Calu3 (cell line): ENCODE measurements around the gene THEMIS. TPM values are rescaled to one million over a fixed set of nuclear protein-coding genes. Genes with fewer than 3 reads are reported as not detected.

ENCODE experiments used
- BruUV-seq: library from RNA; stranded (reverse); fragments of 400-500 nt; replicated peaks from 2 replicates; lab custom pipeline; 2021; lab: Mats Ljungman, UMichigan
- CTCF ChIA-PET: fragments of 300-600 bp; sonication (Branson Sonifier 250); formaldehyde crosslinking; loops from one replicate; lab custom pipeline; 2022; ENCODE audit warnings: antibody characterized with exemption; lab: Charles Lee
- DNase-seq: peaks from one replicate; pipeline ENCODE4 v3.0.0; 2022
- H3K27ac Mint-ChIP-seq: one replicate; pipeline ENCODE4 v1.8.0; 2022; ENCODE audit warnings: mixed read lengths; ENCODE audit not compliant: unreplicated experiment
- H3K27me3 Mint-ChIP-seq: one replicate; pipeline ENCODE4 v1.8.0; 2022; ENCODE audit warnings: mixed read lengths; ENCODE audit not compliant: unreplicated experiment
- H3K36me3 Mint-ChIP-seq: one replicate; pipeline ENCODE4 v1.8.0; 2022; ENCODE audit warnings: mild to moderate bottlenecking, moderate library complexity, mixed read lengths; ENCODE audit not compliant: insufficient read depth, unreplicated experiment
- H3K4me1 Mint-ChIP-seq: one replicate; pipeline ENCODE4 v1.8.0; 2022; ENCODE audit warnings: mild to moderate bottlenecking, low read depth, mixed read lengths; ENCODE audit not compliant: unreplicated experiment
- H3K4me3 Mint-ChIP-seq: one replicate; pipeline ENCODE4 v1.8.0; 2022; ENCODE audit warnings: mild to moderate bottlenecking, low read depth, moderate library complexity, mixed read lengths; ENCODE audit not compliant: unreplicated experiment
- H3K9me3 Mint-ChIP-seq: one replicate; pipeline ENCODE4 v1.8.0; 2022; ENCODE audit warnings: low read depth, mixed read lengths; ENCODE audit not compliant: unreplicated experiment
- CTCF ChIP-seq: fragments of 200-600 bp; IDR thresholded peaks from one replicate; pipeline ENCODE4 v1.8.0; 2022; ENCODE audit warnings: antibody characterized with exemption; ENCODE audit not compliant: unreplicated experiment
- intact Hi-C: fragments of 100-400 bp; cut with micrococcal nuclease; formaldehyde crosslinking; loops from one replicate; pipeline ENCODE4 v1.10.0; 2022; ENCODE audit not compliant: unreplicated experiment
- total RNA-seq: library from RNA; stranded (reverse); gene quantifications from 2 replicates; pipeline ENCODE4 v1.2.3, GENCODE V29; 2022

The THEMIS gene
- total RNA-seq, 1 experiment from 2014 or later: not detected

GRCh38 chr6:127902933-127903332 lies 2.1 kb upstream of the THEMIS start:
- DNase-seq: no peak
- no peaks in the 10 kb centered on the region for H3K9me3 Mint-ChIP-seq
- H3K4me3 Mint-ChIP-seq: no peak overlapping the region
- H3K27me3 Mint-ChIP-seq: no peaks in the 10 kb centered on the region
- TF ChIP-seq CTCF: no peak
- CTCF ChIA-PET: no interaction called here
- intact Hi-C loops: no loop called here
- no peaks in the 10 kb centered on the region for H3K36me3 Mint-ChIP-seq
- H3K4me1 Mint-ChIP-seq: no peaks in the 10 kb centered on the region
- no peak overlapping the region for H3K27ac Mint-ChIP-seq
- no TSS peak for BruUV-seq

GRCh38 chr6:127897484-127897883 lies 3.4 kb downstream of the THEMIS start:
- BruUV-seq: no TSS peak
- no peaks in the 10 kb centered on the region for H3K4me1 Mint-ChIP-seq
- no peak overlapping the region for H3K4me3 Mint-ChIP-seq
- no peak for TF ChIP-seq CTCF
- no peaks in the 10 kb centered on the region for H3K36me3 Mint-ChIP-seq
- H3K27me3 Mint-ChIP-seq: no peaks in the 10 kb centered on the region
- CTCF ChIA-PET: no interaction called here
- no peak for DNase-seq
- H3K9me3 Mint-ChIP-seq: no peaks in the 10 kb centered on the region
- H3K27ac Mint-ChIP-seq: no peak overlapping the region
- intact Hi-C loops: no loop called here

- Mint-ChIP-seq H3K4me1 (no peaks in the 10 kb centered on the region), H3K27me3 (no peaks in the 10 kb centered on the region), H3K9me3 (no peaks in the 10 kb centered on the region), H3K4me3 (no peak overlapping the region), H3K36me3 (no peaks in the 10 kb centered on the region), H3K27ac (no peak overlapping the region)
- TF ChIP-seq CTCF: no peak
- BruUV-seq: no TSS peak
- CTCF ChIA-PET: no interaction called here
- no peak for DNase-seq
- intact Hi-C loops: no loop called here
These were observed 6.8 kb downstream of the THEMIS start for GRCh38 chr6:127894051-127894450.

GRCh38 chr6:127893541-127893940 lies 7.3 kb downstream of the THEMIS start:
- no peak for TF ChIP-seq CTCF
- no peaks in the 10 kb centered on the region for H3K9me3 Mint-ChIP-seq
- H3K27ac Mint-ChIP-seq: no peak overlapping the region
- H3K27me3 Mint-ChIP-seq: no peaks in the 10 kb centered on the region
- H3K4me3 Mint-ChIP-seq: no peak overlapping the region
- CTCF ChIA-PET: no interaction called here
- no peak for DNase-seq
- intact Hi-C loops: no loop called here
- no TSS peak for BruUV-seq
- H3K36me3 Mint-ChIP-seq: no peaks in the 10 kb centered on the region
- no peaks in the 10 kb centered on the region for H3K4me1 Mint-ChIP-seq
